ENCODE results near the gene TEX48.
A peak's percentile ranks its signal among the peaks of the same experiment; 100 is the strongest.

Gene TEX48

DNA sequence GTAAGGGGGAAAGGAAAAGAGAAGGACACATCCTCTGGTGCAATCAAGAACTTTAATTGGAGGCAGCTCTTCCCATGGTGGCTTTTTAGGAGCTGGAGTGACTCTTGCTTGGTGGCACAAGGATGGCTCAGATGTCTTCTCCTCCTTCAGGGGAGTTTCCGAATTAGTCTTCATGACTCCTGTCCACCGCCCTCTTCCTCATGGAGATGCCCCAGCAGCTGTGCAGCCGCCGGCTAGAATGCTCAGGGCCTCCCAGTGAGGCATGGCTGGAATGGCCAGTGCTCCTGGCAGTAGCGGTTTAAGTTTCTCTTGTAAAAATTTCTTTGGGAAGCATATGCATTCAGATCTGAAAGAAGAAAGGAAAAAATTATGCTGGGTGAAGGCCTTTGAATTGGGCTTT, 15.6 kb downstream of the TEX48 start:
- no peak for DNase-seq

DNA sequence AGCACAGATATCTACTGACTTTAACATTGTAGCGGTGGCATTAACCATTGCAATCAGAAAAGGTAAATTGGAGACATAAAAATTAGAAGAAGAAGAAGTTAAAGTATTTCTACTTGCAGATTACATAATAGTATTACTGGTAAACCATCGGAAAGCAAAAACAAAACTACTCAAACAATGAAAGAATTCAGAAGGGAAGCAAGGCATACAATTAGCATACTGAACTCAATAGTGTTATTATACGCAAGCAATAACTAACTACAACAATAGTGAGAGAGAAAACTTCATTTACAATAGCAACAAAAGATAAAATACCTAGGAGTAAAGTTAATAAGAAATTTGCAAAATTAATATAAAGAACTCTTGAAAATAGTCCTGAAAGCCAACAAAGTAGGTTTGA, 17.8 kb downstream of the TEX48 start:
- no peak for DNase-seq

DNA sequence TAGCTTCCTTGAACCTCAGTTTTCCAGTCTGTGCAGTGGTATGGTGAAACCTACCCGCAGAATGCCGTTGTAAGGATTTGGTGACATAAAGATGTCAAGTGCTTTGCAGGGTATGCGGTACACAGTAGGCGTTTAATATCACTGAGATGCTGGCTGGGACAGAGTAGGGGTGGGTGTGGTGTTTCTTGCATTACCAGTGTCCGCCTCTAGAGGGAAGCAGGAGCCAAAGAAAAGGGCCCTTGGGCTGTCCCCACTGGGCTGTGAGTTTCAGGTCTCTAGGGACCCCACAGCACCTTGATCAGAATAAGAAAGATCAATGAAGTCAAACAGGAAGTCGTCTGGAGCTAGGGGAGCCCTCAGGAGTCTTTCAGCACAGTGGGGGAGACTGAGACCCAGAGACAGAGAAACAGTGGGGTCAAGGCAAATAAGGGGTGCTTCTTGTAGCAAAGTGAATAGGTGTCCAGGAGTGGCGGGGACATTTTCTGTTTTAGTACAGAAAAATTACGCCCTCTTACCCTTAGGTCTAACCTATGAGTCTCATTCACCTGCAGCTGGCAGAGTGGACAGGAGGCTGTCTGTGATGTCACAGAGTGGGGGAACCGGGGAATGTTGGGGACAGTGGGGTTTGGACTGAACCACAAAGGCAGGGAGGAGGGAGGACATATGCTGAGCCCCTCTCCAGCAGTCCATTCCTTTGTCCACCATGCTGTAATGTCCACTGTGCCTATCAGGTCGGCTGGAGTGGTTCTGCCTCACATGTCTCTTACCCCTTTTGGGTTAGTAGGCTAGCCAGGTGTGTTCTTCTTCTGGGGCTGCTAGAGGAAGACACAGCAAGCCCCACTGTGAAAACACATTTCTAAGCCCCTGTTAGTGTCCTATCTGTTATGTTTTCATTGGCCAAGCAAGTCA, 19.7 kb downstream of the TEX48 start:
- DNase-seq = peak; percentile 44 to 54

DNA sequence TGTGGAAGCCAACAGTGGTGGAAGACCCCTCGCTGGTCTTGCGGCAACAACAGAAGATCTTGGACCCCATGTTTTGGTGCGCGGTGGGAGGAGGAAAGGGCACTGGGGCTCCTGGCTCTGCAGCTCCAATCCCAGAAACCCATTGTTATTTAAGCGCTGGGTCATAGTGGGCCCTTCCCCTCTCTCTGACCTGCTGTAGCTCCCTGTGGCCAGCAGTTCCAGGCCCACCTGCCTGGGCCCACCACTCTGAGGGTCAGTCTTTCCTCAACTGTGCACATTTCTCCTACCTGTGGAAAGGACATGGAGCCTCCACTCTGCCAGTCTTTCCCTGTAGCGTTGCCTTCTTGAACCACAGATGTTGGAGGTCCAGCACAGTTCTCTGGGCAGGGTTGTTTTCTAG, 24.3 kb downstream of the TEX48 start, which contains the start of gene TEX53:
TSS of gene TEX53 (minus strand) at position 101 of the 400 bp plus-strand sequence. CDS start at position 70, 31 bp downstream.
- DNase-seq = no peak

DNA sequence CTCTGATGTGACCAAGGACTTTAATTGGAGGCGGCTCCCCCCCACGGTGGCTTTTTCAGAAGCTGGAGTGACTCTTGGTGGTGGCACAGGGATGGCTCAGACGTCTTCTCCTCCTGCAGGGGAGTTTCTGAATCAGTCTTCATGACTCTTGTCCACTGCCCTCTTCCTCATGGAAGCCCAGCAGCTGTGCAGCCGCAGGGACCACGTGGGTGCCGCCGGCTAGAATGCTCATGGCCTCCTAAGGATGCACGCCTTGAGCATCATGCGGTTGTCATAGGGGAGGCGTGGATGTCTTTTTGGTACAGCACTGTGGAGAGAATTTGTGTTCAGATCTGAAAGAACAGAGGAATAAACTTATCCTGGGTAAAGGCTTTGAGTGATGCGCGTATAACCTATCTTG, 25.7 kb downstream of the TEX48 start:
- DNase-seq = no peak

DNA sequence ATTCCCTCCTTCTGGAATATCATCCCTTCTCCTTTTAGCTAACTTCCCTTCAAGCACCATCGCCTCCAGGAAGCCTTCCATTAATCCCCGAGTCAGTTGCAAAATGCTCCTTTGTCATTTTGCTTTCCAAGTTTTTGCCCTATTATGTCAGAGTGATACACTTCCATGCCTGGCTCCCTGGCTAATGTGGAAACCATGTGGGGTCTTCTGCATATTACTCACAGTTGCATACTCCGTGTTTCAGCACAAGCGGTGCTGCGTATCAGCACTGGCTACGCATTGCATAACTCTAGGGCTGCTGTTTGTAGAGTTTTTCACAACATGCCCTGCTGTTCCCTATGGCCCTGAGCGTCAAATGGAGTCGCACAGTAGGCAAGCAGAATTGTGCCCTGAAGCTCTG, 26.3 kb downstream of the TEX48 start:
- DNase-seq = no peak

DNA sequence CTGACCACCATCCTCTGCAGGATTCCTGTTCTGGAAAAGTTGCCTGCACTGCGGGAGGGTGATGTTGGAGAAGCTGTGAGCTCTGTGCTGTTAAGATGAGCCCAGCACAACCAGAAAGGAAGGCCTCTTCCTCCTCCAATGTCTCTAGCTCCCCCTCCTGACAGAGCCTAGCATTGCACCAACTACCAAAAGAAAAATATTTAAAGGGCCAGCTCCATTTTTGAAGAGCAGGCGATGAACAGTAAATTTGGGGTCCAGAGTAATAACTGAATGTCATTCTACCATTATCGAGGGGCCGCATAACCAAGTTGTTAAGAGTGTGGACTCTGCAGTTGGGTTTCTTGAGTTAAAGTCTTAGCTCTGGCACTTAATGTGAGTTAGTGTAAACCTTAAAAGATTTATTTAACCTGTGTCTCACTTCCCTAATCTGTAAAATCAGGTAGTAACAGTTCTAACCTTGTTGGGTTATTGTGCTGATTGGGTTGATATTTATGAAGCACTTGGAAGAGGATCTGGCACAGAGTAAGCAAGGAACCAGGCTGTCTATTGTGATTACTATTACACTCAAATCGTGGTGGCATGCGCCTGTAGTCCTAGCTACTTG, 28.3 kb downstream of the TEX48 start:
- peak; percentile 65 to 68 for DNase-seq

DNA sequence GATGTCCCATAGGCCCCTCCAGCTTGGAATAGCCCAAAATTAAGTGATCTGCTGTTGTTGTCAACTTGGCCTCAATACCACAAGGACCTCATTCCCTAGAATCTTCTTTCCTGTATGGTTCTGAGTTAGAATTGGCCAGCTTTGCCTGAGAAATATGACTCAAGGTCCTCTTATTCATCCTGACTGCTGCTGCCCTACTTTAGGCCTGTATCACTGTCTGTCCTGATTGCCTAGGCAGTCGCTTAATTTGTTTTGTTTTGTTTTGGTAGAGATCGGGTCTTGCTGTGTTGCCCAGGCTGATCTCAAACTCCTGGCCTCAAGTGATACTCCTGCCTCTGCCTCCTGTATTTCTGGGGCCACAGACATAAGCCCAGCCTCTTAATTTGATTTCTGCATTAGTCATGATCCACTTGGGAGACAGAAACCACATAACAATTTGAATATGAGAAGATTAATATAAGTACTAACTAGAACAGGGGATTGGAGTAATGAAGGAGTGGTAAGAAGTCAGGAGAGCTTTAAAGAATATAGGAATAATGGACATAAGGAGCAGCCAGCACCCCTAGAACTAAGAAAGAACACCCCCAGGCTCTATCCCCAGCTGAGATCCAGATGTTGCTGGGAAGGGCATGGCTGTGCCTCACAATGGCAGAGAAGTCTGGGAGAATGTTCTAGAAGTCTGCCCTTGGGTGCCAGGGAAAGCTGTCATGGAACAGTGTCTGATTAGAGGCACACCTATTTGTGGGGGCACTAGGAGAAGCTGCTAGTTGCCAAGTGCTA, 29.0 kb downstream of the TEX48 start:
- no peak for DNase-seq

DNA sequence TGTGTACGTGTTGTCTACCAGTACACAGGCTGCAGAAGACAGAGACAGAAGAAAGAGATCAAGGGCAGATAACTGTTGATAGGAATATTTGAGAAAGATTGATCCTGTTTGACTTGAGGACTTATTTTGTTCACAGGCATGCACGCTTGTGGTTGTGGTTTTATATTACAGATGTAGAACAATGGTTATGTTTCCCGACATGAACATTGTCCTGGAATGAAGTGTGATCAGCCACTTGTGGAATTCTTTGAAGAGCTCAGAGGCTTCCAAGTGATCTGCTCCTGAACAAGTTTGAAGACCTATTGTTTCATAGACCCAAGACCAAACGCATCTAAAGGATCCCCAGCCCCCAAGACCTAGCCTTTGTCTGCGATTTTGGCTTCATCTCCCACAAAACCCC, 38.1 kb downstream of the TEX48 start:
- DNase-seq = no peak

DNA sequence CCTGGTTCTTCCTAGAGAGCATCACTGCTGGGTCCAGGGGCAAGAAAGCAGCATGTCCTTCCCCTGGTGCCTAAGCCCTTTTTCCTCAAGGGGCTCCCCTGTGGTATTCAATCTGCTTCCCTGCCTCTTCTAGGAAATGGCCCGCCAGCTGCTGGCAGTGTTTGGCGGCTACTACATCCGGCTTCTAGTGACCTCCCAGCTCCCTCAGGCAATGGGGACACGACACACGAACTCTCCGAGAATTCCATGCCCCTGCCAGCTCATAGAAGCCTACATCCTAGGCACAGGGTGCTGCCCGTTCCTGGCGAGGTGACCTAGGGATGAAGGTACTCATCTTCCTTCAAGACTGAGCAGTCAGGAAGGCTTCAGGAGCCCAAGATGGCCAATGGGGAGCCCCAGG, 39.0 kb downstream of the TEX48 start:
- DNase-seq = no peak

DNA sequence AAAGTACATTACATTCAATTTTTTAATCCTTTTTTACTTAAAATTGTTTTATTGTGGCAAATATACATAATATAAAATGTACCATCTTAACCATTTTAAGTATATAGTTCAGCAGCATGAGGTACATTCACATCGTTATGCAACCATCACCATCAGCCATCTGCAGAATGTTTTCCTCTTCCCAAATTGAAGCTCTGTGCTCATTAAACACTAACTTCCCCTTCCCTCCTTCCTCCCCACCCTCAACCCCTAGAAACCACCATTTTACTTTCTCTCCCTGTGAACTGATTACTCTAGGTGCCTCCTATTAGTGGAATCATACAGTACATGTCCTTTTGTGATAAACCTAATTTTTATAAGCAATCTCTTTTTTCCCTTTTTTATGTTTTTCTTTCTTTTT, 40.0 kb downstream of the TEX48 start:
- no peak for DNase-seq

DNA sequence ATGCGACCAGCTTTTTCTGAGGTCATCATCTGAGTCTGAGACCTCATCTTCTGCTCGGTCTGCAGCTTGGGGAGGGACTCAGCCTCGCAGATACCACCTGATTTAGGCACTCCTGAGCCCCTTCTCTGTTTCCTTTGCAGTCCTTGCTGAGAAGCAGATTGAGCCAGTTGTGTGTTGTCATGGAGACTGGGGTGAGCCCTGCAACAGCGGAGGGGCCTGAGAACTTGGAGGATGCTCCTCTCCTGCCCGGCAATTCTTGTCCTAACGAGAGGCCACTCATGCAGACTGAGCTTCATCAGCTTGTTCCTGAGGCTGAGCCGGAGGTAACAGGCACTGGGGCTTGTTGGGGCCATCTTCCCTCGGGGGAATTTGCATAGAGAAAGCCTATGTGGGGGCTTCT, 43.6 kb downstream of the TEX48 start:
- no peak for DNase-seq

DNA sequence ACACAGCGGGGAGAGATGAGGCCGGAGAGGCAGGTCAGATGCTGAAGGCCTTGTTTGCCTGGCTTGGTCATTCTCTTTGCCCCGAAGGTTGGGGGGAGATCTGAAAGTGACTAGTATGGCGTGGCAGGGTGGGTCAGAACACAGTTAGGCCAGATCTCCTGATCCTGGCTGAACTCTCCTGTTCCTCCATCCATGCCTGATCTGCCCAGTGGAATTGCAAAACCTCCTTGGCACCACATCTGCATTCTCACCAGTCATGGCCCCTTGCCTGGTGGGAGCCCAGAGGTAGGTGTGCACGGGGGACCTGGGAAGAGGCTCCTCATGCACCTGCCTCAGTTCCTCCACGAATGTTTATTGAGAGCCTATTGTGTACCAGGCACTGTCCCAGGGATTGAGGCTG, 47.6 kb downstream of the TEX48 start:
- no peak for DNase-seq

DNA sequence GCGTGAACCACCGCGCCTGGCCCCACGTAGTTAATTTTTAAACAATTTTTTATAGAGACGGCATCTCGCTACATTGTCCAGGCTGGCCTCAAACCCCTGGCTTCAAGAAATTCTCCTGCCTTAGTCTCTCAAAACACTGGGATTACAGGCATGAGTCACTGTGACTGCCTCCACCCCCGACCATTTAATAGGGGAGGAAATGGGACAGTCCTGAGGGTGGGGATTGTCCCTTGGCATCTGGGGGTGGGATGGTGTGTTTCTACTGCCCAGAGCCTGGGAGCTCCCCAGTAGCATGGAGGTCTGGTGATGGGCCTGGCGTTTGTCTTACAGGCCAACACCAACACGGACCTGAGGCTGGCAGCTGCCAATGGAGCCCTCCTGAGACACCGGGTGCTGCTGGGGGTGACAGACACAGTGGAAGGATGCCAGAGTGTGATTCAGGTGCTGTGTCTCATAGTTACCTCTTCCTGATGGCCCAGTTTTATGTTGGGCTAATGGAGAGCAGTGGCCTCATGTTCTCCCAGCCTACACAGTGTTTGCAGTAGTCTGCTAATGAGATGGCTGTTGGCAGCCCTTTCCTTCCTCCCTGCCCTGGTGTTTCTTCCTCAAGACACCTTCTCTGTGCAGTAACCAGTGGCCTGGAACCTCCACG, 48.4 kb downstream of the TEX48 start:
- no peak for DNase-seq

DNA sequence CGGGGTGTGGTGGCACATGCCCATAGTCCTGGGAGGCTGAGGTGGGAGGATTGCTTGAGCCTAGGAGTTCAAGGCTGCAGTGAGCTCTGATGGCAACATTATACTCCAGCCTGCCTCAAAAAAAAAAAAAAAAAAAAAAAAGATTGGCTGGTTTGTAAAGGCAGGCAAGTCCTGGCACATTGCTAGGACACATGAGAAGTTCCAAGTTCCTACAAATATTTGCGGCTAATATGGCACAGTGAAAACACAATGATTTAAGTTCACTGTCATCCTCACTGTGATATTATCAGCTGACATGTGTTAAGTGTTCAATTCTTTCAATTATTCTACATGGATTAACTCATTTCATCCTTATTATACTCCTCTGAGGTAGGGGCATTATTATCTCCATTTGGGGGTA, 50.8 kb downstream of the TEX48 start:
- no peak for DNase-seq

DNA sequence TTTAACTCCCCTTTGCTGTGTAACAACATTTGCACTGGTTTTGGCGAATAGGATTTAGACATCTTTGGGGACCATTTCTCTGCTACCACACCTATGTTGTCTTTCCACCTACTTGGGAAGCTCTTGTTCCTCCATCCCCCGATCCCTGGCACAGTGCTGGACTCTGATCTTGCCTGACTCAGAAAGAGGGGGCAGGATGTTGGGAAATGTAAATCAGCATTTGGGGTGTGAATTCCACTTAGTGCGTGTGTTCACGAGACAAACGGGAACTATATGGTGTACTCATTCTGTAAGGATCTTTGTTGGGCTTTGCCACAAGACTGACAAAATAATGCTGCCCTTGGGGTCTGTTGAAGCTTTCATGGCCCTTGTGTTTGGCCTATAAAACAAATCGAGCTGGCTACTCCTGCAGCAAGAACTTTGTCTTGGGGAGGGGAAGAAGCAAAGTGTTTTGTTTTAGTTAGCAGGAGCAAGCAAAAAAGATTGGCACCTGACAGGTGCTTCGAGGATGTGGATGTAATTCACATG, 52.4 kb downstream of the TEX48 start:
- DNase-seq = no peak

DNA sequence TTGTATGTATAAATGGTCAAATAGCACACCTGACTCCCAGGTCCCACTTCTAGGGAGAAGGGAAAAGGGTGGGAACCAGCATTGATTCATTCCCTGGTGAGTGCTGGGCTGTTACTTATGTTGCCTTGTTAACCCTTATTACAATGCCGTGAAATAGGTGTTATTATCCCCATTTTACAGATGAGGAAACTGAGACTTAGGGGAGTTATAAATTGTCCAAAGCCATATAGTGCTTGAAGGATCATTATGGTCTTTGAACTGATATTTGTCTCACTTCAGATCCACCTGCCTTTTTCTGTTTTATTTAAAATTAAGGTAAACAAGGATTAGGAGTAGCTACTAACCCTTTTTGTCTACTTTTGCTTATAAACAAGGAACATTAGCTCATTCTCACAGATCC, 54.4 kb downstream of the TEX48 start:
- no peak for DNase-seq

DNA sequence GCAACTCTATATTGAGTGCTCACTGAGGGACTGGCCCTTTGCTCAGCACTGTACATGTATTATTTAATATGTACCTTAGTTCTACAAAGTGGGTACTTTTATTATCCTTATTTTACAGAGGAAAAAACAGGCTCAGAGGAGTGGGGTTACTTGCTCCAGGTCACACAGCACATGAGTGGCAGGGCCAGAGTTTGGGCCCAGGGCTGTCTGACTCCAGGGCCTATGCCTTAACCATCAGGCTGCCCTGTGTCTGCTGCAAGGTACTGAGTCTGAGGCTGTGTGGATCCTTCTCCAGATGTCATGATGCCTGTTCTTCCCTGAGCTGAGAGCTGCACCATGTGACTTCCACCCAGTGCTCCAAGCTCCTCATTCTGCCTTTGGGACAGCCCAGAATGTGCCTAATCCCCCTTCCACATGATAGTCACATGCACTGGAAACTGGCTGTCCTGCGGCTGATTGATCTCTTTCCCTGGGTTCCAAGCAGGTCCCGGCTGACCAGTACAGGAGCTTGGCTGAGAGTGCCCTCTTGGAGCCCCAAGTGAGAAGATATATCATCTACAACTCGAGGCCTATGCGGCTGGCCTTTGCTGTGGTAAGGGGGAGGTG, 55.5 kb downstream of the TEX48 start:
- DNase-seq = no peak

DNA sequence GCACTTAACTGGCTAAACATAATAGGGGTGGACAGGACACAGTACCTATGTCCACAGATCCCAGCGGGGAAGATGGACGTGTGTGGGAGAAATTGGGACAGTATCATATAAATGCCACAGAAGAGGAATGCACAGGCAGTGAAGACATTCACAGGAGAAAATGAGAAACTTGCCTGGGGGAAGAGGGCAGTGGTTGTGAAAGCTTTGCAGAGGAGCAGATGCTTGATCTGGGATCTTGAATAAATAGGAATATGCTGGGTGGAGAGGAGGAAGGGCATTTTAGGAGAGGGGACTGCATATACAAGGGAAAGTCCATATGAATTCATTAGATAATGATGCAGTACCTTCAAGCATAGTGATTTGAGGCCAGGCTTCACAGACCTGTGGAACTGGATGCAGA, 57.3 kb downstream of the TEX48 start:
- DNase-seq = no peak

DNA sequence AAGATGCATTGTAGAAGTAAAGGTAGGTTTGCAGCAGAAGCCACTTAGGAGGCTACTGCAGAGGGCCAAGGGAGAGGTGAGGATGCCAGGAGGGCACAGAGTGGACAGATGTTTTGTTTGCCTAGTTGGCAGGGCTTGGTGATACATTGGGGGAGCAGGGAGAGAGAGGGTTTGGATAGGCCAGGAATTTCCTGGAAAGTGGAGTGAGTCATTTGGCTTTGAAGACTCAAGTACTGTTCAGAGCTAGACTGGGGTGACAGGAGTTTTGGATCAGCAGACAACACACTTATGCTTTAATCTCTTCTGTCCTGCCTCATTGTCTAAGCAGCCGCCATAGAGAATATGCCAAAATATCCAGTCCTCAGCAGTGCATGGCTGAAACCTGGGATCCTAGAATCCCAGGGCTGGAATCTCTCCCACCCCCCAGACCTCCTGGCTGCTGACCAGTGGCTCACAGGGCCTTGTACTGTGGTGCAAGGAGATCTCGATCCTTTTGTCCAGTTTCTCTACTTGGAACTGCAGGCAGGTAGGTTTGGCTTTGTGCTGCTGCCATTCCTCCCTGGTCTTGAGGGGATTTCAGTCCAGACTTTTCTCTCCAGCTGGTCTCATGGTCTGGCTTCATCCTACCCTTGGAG, 59.9 kb downstream of the TEX48 start:
- no peak for DNase-seq

DNA sequence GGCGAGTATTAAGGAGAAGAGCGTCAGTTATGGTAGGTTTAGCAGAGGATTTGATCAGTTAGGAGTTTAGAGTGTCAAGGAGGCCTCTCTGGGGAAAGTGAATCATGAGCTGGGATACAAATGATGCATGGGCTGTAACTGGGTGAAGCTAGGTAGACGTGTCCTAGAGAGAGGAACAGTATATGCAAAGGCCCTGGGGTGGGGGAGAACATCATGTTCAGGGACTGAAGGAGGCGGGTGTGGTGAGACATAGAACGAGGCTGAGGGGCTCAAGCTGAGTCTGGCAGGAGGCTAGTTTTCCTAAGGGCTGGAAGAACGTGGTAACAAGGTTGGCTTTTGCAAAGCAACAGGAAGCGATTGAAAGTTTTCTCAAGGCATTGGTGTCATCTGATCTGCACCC, 60.4 kb downstream of the TEX48 start:
- no peak for DNase-seq

DNA sequence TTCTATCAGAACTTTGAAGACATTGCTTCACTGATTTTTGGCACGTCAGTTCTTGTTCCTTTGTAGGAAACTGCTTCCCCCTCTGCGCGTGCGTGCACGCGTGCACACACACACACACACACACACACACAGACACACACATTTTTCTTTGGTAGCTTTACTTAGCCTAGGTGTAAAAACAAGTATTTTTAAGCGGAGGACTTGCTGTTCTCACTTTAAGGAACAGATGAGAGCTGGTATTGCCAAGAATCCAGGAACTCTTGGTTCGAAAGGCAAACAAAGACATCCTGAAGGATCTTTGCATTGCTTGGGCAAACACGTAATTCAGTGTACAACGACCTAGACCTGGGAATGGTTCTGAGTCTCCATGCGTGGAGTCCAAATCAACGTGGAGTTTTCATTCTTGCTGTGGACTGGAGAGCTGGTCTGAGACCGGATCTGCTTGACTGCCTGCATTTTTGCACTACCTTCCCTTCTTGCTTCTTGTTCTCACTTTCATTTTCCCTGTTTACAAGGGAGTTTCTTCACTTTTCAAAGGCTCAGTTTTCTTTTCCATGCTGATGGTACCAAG, 62.7 kb downstream of the TEX48 start:
- DNase-seq = no peak
